Measurements from ENCODE around the gene DAB1.

DAB1 gene

GRCh38 chr1:56983484-56983883 is 440.4 kb downstream of the DAB1 start:
- DNase-seq (ENCODE audit: low read depth): no peak
- no peak for TF ChIP-seq CTCF (IDR thresholded peaks at IDR 0.05; ENCODE audit: control insufficient read depth, extremely low read depth, insufficient read depth)
- H3K4me3 ChIP-seq (ENCODE audit: low read depth, low read length): no peak overlapping the region

GRCh38 chr1:56979986-56980755 is 443.7 kb downstream of the DAB1 start:
- TF ChIP-seq CTCF (IDR thresholded peaks at IDR 0.05; ENCODE audit: control insufficient read depth, extremely low read depth, insufficient read depth): no peak
- no peak overlapping the region for H3K4me3 ChIP-seq (ENCODE audit: low read depth, low read length)
- no peak for DNase-seq (ENCODE audit: low read depth)

- H3K4me3 ChIP-seq (ENCODE audit: low read depth, low read length): no peak overlapping the region
- no peak for DNase-seq (ENCODE audit: low read depth)
- TF ChIP-seq CTCF (IDR thresholded peaks at IDR 0.05; ENCODE audit: control insufficient read depth, extremely low read depth, insufficient read depth): 0 out of 2 replicates have a peak, but pooled peaks have one; percentile 9
These were observed 445.0 kb downstream of the DAB1 start for GRCh38 chr1:56978819-56979218.

DNA sequence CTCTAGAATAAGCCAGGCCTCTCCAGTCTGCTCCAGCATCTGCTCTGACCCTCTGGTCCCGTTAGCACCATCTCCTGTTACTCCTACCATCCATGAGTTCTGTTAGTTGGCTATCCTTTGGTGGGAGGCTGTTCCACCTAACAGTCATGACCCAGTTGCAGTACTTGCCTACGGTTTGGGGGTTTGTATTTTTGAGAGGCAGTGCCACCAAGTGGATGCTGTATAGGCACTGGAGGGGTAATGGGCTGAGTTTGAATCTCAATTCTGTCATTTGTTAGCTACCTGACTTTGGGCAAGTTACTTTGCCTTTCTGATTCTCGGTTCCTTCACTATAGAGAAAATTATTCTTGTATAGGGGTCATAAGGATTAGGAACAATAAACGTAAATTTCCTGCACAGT is 445.9 kb downstream of the DAB1 start:
- no peak for DNase-seq (ENCODE audit: low read depth)
- TF ChIP-seq CTCF (IDR thresholded peaks at IDR 0.05; ENCODE audit: control insufficient read depth, extremely low read depth, insufficient read depth): no peak
- H3K4me3 ChIP-seq (ENCODE audit: low read depth, low read length): no peak overlapping the region

- no peak for DNase-seq (ENCODE audit: low read depth)
- no peak overlapping the region for H3K4me3 ChIP-seq (ENCODE audit: low read depth, low read length)
- no peak for TF ChIP-seq CTCF (IDR thresholded peaks at IDR 0.05; ENCODE audit: control insufficient read depth, extremely low read depth, insufficient read depth)
These were observed 448.4 kb downstream of the DAB1 start for GRCh38 chr1:56975446-56975845.

DNA sequence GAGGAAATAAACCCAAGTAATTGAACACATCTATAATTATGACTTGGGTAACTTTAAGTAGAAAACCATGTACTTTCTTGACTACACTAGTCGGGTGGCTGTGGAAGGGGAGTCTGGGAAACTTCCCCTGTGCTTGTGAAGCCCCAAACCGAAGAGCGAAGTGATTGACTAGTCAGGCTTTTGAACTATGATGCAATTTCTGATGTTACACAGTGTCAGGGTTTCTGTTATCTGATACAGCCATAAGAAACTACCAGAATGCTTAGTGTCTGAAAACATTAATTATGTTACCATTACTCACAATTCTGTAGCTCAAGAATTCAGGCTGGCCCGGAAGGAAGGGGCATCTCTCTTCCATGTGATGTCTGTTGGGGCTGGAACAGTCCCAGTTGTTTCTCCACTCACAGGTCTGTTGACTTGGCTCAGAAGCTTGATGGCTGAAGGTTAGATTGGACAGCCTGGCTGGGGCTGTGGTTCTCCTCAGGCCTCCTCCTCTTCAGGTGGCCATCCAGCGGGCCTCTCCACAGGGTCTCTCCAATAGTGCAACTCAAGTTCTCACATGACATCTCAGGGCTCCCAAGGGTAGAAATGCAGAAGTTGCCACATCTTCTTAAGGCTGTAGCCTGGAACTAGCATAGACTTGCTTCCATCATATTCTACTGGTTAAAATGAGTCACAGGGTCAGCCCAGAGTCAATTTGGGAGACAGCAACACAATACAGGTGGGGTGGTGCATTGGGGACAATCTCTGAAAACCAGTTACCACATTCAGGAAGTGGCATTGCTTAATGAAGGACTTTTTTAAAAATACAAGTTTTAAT is 449.7 kb downstream of the DAB1 start:
- TF ChIP-seq CTCF (IDR thresholded peaks at IDR 0.05; ENCODE audit: control insufficient read depth, extremely low read depth, insufficient read depth): no peak
- DNase-seq (ENCODE audit: low read depth): no peak
- no peak overlapping the region for H3K4me3 ChIP-seq (ENCODE audit: low read depth, low read length)

Measured in LNCaP clone FGC (cell line).